Left renal pelvis (tissue), 4 donors: ENCODE measurements around the gene FKBP11. TPM values are rescaled to one million over a fixed set of nuclear protein-coding genes. Genes with fewer than 3 reads are reported as not detected.
A peak's percentile ranks its signal among the peaks of the same experiment; 100 is the strongest.

ENCODE experiments used
- DNase-seq, 4 donors: peaks; one replicate each; pipeline ENCODE4 v3.0.0-alpha.2; 2013; ENCODE audit warnings: low read depth in 4 of 4, low spot score in 3 of 4
- polyA plus RNA-seq, 4 donors: library from polyadenylated mRNA; unstranded; fragments of 120-200 nt; gene quantifications; one replicate each; pipeline ENCODE4 v1.2.1, GENCODE V29; 2013; ENCODE audit not compliant: insufficient read length in 4 of 4

FKBP11 gene
- polyA plus RNA-seq: 10 to 100 TPM; 11.6 to 44.7 (median 17.2) TPM

- DNase-seq: peak in 1 of 4 donors; percentile 20
These were observed at the start of gene FKBP11 for GRCh38 chr12:48925304-48926011. Gene FKBP11, minus strand, starts transcription at chr12:48925492. Its CDS starts 64 bp downstream, at chr12:48925428.

- no peak for DNase-seq
These were observed 48.8 kb upstream of the FKBP11 start for GRCh38 chr12:48973941-48974673.

GRCh38 chr12:48973531-48973930, 48.2 kb upstream of the FKBP11 start:
- DNase-seq: no peak

- DNase-seq: no peak
These were observed 47.7 kb upstream of the FKBP11 start for GRCh38 chr12:48972952-48973483.

- DNase-seq: no peak
These were observed 47.1 kb upstream of the FKBP11 start for GRCh38 chr12:48972213-48972951.

GRCh38 chr12:48970702-48971334, 45.5 kb upstream of the FKBP11 start:
- no peak for DNase-seq

- no peak for DNase-seq
These were observed 44.8 kb upstream of the FKBP11 start for GRCh38 chr12:48969833-48970701.

GRCh38 chr12:48969160-48969771, 44.0 kb upstream of the FKBP11 start:
- no peak for DNase-seq

GRCh38 chr12:48968467-48968866, 43.2 kb upstream of the FKBP11 start:
- no peak for DNase-seq

GRCh38 chr12:48967991-48968390, 42.7 kb upstream of the FKBP11 start:
- DNase-seq: no peak

GRCh38 chr12:48966177-48966895, 41.0 kb upstream of the FKBP11 start:
- DNase-seq: no peak

GRCh38 chr12:48965298-48965838, 40.1 kb upstream of the FKBP11 start:
- DNase-seq: no peak

GRCh38 chr12:48961801-48962200, 36.5 kb upstream of the FKBP11 start:
- DNase-seq: no peak

GRCh38 chr12:48961331-48961730, 36.0 kb upstream of the FKBP11 start:
- no peak for DNase-seq

GRCh38 chr12:48960834-48961233, 35.5 kb upstream of the FKBP11 start:
- no peak for DNase-seq

GRCh38 chr12:48958049-48958388, 32.7 kb upstream of the FKBP11 start:
- DNase-seq: no peak

- peak; percentile 88 to 91 (median 90) for DNase-seq
These were observed 32.1 kb upstream of the FKBP11 start, which contains the start of gene ARF3 for GRCh38 chr12:48957141-48958048. Gene ARF3, minus strand, starts transcription at chr12:48957487. Its CDS starts 16,392 bp downstream, at chr12:48941095.
